Astrocyte of the hippocampus (primary cell): ENCODE data around the gene LDLRAD3.
A peak's percentile ranks its signal among the peaks of the same experiment; 100 is the strongest.

Experiments
- DNase-seq: peaks from one replicate; pipeline ENCODE4 v3.0.0; 2011; ENCODE audit warnings: low read depth, low spot score

Gene LDLRAD3

GRCh38 chr11:36102868-36103267, 159.0 kb downstream of the LDLRAD3 start:
- DNase-seq: no peak

GRCh38 chr11:36103933-36104530, 160.2 kb downstream of the LDLRAD3 start:
- no peak for DNase-seq

- no peak for DNase-seq
Measured at GRCh38 chr11:36104660-36104992, 160.8 kb downstream of the LDLRAD3 start.

GRCh38 chr11:36105743-36106581, 162.1 kb downstream of the LDLRAD3 start:
- peak; percentile 25 for DNase-seq

- DNase-seq: no peak
Measured at GRCh38 chr11:36107547-36107946, 163.7 kb downstream of the LDLRAD3 start.

DNA sequence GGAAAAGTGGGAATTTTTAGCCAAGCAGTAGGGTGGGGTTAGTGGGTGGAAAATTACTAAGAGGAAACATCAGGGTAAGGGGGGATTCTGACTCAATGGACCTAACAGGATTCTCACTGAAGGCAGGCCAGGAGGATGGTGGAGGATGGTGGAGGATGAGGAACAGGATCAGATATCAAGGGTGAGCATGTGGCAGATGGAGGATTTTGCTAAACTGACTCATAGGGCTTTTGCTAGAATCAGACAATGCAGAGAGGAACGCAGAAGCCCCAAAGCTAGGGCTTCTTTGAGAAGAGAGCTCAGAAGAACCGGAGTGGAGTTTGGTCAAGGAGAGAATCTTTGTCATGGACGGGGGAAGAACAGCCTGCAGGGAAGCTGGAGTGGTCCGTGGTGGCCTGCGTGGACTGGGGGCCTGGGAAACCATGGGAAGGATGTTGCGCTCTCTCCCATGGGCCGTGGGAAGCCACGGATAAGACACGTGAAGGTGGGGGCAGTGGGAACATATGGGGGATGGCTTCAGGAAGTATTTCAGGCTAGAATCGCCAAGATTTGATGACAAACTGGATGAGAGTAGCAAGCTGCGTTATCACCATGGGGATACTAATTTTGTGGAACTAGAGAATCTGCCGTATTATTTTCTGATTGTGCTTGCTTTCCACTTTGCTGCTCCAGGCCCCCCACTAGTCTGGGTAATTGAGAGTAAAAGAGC, 165.2 kb downstream of the LDLRAD3 start:
- no peak for DNase-seq

GRCh38 chr11:36109590-36109849, 165.7 kb downstream of the LDLRAD3 start:
- DNase-seq: no peak

DNA sequence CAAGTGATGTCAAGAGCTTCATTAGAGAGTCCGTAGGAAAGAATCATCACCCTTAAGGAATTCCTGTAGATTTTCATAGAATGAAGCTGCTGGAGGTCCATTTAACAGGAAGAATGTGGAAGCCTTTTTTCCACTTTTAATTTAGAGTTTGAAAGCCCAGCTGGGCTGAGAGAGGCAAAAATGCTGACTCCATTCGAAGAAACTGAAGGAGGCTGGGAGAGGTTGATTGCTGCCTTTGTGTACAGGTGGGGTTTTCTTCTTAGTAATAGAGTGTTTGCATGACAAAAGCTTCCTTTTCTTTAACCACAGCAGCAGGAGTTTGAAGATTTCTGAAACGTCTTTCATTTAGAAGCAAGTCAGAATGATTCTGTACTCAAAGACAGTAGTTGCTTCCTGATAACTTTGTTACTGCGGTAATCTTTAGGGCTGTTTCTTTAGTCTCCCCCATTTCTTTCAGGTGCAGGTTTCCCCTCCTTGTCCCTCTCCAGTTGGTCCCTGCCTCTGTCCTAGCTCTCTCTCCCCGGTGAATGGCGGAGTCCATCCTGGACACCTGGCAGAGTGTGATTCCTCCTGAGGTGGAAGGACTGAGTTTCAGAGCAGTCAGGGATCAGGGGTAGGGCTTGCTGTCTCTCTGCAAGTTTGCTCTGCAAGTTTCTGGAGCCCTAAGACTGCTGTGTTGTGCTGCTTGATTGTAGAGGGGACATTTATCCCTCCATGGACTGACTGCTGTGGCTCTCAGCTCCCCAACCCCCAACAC, 166.2 kb downstream of the LDLRAD3 start:
- DNase-seq: peak; percentile 77

DNA sequence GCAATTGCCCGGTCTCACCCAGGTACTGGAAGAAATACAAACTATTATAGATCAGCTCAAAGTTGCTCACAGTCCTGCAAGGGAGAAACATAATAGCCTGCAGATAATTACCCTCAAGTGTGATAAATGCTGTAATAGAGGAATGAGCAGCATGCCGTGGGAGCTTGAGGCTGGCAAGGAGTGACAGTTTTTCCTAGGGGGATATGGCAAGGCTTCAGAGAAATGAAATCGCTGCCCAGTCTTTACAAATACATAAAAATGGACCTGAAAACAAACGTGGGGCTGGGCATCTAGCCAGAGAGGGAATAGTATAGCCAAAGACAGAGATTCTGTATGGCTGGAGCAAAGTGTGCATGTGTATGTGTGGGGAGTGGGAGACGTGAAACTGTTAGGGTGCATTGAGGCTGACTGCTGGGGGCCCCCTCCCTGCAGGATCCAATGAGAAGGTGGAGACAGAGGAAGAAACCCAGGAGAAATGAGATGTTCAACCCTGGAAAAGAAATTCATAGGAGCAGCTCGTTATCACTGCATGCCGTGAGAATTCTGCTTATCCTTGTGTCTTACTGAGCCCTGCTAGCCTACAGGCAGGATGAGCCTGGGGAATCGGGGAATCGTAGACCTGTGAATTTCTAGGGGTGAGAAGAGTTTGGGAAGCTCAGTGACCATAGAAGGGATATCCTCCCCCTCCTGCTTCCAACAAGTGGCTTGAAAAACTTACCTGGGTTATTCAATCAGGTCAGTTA, 167.0 kb downstream of the LDLRAD3 start:
- peak; percentile 40 for DNase-seq

GRCh38 chr11:36114095-36114494, 170.2 kb downstream of the LDLRAD3 start:
- no peak for DNase-seq

DNA sequence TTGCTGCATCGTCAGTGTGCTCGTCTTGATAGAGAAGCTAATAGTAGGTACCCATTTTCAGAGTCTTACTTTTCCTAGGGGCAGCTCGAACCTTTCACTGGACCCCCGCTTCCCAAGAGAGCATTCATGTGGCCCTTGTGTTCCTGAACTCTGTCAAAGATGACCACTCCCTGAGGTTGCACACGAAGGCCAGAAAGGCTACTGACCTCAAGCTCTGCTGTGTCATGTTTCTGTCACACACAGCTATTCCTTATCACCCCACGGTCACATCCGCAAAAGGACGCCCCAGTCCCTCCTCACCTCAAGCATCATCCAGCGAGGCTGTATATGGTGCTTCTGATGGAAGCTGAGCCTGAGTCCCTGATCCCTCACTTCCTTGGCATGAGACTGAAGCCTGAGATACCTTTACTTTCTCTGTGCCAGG, 171.5 kb downstream of the LDLRAD3 start:
- no peak for DNase-seq

GRCh38 chr11:36116161-36116560, 172.3 kb downstream of the LDLRAD3 start:
- no peak for DNase-seq

DNA sequence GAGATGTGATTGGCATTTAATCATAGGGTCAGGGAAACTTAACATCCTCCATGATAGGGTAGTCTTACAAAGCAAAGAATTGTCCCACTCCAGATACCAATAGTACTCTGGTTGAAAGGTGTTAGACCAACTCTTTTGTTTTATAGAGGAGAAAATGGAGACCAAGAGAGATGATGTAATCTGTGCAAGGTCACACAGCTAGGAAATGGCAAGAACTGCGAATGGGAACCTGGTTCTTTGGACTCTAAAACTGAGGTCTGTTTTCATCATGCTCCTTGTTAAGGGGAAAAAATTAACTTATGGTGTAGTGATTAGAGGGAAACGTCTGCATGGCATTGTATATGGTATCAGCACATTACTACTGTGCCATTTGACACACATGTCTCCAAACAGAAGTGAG, 174.2 kb downstream of the LDLRAD3 start:
- DNase-seq: no peak

DNA sequence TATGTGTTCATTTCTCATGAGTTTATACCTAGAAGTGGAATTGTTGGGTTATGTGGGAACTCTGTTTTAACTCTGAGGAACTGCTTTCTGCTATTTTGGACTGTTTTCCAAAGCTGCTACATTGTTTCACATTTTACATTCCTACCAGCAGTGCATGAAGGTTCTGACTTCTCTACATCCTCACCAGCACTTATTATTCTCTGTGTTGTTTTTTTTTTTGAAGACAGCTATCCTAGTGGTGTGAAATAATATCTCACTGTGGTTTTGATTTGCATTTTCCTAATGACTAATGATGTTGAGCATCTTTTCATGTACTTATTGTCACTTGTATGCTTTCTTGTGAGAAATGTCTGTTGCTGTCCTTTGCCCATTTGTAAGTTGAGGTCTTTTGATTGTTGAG, 175.4 kb downstream of the LDLRAD3 start:
- no peak for DNase-seq

GRCh38 chr11:36121054-36121453, 177.2 kb downstream of the LDLRAD3 start:
- no peak for DNase-seq

- DNase-seq: no peak
Measured at GRCh38 chr11:36122671-36123070, 178.8 kb downstream of the LDLRAD3 start.

DNA sequence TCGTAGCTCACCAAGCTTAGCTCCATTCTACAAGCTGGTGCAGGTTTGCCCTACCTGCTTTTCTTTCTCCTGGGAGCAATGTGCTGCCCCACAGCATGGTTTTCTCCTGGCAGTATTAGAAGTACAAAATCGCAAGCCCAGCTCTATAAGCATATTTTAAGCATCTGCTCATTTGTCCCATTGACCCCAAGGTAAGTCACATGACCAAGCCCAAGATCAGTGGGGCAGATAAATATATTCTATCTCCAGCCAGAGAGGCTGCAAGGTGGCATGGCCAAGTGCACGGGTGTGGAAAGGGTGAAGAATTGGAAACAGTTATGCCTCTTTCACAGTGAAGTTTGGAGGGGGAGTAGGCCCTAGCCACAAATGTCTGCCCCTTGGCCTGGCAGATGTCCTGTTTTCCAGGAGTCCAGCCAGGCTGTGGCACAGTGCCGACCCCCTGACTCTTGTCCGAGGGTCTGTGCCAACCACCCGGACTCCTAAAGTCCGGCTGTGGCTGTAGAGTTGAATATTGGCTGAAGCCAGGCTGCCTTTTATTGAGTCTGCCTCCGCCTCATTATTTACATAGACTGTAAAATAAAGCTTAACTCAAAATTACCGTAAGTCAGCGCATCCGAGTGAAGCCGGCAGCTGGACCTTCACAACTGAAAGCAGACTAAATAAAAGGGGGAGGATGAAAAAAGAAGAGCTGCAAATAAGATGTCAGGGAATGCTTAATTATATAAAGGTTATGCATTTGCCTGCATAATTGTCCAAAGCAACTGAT, 179.7 kb downstream of the LDLRAD3 start:
- peak; percentile 69 for DNase-seq

DNA sequence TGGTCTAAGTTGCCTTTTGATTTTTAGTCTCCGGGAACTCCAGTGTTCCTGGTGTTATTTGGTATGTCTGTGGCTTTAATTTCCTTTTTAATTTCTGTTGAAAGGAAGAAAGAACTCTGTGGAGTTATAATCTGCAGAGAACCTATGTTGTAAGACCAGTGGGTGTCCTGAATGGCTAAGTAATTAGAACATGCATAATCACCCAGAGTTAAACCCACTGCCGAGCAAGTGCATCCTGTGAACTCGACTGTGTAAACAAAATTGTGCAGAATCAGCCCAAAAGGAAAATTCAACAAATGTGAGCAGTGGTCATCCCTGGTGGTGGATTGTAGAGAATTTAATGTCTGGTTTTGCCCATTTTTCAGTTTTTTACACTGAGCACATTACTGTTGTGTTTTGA, 182.8 kb downstream of the LDLRAD3 start:
- DNase-seq: no peak

- no peak for DNase-seq
Measured at GRCh38 chr11:36127550-36127949, 183.7 kb downstream of the LDLRAD3 start.

DNA sequence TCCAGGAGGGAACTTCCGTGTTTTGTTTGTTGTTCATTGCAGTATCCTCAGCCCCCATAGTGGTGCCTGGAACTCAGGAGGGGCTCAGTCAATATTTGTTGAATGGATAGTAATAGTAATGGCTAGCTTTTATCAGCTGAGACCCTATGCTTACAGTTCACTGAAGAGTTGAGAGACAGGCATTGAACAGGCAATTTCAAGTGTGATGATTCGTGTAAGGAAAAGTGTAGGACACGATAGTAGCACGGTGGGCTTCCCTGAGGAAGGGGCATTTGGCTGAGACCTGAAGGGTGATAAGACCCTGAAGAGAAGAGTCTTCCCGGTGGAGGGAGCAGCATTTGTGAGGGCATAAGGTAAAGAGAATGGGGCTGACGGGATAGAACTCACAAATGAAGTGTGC, 186.1 kb downstream of the LDLRAD3 start:
- no peak for DNase-seq

DNA sequence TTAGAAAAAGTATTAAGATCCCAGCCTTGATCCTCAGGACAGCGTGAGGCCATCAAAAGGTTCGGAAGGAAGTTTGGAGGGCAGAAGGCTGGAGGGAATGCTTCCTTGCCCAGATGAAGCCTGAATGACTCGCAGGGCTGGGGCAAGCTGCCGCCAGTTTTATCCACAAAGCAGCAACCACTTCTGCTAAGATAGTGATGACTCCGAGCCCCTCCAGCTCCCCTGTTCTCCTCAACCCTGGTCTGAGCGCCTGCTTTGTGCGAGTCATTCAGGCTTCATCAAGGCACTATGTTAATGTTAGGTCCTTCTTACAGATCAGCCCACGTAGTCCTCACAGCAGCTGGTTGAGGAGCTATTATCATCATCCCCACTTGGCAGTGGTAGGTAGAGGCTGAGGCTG, 186.5 kb downstream of the LDLRAD3 start:
- DNase-seq: peak; percentile 29
